HG03565 (cell line): ENCODE measurements around the gene OR52K2.
"Not testable (repeated sequence)": the region's sequence is repeated elsewhere in the genome, so short reads cannot be mapped to it uniquely, and the experiment has no call there.

ENCODE experiments used
- ATAC-seq: cut with Tn5 transposase; IDR thresholded peaks from one replicate; pipeline ENCODE4 v1.9.1; 2021; ENCODE audit warnings: mild to moderate bottlenecking, moderate library complexity; ENCODE audit not compliant: unreplicated experiment

OR52K2 gene

DNA sequence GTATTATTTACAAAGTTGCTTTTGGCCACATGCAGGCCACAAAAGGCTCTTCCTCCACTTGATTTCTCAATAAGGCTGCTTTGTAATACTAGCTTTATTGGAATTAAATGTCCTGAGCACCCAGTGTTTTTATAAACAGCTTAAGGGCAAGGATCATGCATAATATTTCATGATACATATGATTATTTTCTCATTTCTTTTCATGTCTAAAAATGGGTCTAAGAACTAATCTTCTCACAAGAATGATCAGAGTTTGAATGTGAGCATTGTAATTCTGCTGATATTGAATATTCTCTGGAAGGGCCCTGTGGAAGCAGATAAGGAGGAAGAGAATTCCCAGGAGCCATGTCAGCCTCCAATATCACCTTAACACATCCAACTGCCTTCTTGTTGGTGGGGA is at the start of gene OR52K2:
TSS of gene OR52K2 (plus strand) at position 301 of the 400 bp plus-strand sequence. CDS start at position 346, 45 bp downstream.
- ATAC-seq: no peak

GRCh38 chr11:4406206-4406605 is 42.9 kb upstream of the OR52K2 start:
- not testable (repeated sequence) for ATAC-seq

DNA sequence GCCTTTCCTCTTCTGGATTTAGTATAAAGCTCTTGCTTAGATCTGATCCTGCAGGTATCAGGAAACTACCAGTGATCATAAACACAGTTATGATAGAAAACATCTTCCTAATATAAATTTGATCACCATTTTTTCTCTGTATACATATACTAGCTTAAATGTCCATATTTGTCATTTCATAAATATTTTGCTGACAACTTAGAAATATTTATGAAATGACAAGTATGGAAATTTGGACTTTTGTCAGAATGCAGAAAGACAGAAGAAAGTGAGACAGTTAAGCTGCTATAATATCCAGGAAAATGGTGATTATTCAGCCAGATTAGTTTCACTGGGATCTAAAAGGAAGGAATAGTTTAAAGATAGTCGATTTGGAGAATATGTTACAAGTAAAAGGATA is 32.8 kb upstream of the OR52K2 start:
- no peak for ATAC-seq

DNA sequence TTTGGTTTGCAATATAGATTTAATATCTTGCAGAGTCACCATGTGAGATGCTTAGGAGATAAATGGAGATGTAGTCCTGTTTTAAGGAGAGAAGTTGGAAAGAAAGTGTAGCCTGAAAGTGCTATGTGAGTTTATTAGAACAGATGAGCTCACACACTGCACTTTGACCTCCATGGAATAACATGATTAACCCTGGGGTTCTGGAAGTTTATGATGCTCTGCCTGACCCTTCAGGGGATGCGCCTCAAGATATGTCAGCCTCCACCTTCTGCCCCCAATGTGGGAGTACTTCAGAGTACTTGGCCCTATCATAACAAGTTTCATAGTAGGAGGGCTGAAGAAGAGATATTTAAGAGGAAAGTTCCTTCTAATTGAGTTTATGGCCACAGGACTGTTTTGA is 32.3 kb upstream of the OR52K2 start:
- no peak for ATAC-seq

DNA sequence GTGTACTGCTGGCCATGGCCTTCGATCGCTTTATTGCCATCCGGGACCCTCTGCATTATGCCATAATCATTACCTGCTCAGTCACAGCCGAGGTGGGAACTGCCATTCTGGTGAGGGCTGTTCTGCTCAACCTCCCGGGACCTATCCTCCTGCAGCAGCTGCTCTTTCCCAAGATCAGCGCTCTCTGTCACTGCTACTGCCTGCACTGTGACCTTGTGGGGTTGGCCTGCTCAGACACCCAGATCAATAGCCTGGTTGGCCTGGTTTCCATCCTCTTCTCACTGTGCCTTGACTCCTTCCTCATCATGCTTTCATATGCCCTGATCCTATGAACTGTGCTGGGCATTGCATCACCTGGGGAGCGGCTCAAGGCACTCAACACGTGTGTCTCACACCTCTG is 30.7 kb upstream of the OR52K2 start:
- no peak for ATAC-seq

- ATAC-seq: no peak
These were observed 19.0 kb upstream of the OR52K2 start for GRCh38 chr11:4430051-4430450.

DNA sequence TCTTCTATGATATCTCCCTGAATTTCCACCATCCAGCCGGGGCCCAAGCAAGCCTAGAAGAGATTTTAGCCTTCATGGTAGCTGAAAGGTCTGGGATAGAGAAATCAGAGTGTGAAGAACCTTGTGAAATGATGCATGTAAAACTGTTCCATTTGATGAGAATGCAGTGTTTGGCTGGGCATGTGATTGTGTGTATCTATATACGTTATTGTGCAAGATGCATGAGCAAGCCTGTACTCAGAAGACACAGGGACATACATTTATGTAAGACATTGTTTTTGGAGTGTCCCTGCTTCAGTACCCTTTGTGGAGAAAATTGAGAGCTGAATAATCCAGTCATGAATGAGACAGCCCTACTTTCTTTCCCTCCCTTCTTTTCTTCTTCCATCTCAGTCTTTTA is 15.2 kb upstream of the OR52K2 start:
- ATAC-seq: no peak

DNA sequence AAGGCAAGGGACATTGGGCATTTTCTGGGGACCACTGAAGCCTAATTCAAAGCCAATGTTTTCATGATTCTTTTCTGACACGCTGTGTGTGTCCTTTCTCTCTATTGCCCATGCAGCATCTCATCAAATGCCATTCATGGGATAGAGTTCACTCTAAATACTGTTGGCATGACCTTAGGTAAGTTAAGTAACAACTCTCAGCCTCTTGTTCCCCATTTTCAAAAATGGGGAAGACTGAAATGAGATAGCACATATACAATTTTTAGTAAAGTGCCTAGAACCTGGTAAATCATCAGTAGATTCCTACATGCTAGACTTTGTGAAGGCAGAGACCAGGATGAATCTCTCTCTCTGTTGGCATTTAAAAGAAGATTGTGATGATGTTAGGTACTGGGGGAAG is 12.7 kb upstream of the OR52K2 start:
- ATAC-seq: no peak

DNA sequence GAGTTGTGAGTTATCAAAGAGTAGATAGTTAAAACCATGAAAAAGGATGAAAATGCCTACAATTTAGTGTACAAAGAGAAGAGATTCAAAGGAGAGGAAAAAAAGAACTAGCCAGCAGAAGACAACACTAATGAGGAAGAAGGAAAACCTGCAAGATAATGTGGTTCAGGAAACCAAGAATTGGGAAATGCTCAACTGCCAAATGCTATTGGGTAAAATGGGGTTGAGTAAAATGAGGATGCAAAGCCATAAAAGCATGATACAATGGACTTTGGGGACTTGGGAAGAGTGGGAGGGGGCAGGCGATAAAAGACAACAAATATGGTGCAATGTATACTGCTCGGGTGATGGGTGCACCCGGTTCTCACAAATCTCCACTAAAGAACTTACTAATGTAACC is 7.6 kb upstream of the OR52K2 start:
- ATAC-seq: no peak

GRCh38 chr11:4443232-4443891 is 5.7 kb upstream of the OR52K2 start:
- ATAC-seq: no peak

DNA sequence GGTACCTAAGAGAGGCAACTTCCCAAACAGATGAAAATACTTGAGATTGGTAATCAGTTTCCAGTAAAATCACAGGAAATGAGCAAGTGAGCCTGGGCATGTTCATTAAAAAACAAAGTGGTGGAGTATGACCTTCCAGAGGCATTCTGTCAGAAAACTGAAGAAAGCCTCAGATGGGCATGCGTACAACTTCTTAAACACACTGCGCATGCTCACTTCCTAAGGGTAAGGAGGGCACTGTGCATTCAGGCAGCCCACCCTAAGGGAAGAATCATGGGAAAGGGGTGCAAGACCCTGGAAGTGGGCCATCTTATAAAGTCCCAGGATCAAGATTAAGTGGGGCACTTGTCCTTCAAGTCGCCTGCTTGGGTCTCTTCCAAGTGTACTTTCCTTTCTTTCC is 4.0 kb downstream of the OR52K2 start:
- ATAC-seq: no peak

DNA sequence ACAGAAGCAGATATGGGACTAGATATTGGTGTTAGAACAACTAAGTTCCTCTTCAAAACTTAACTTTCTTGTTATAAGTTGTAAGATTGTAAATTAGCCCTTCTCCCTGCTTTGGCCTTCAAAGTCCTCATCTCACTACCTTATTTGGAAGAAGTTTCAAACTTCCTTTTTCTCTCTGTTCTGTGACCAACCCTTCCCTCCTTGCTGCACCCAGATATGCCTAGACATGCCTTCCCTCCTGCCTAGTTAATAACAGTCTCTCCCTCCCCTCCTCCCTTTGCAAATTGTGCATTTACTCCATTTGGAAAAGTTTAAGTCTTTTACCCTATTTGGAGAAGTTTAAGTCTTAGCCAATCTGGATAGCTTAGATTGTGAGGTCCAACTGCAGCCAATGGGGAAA is 4.9 kb downstream of the OR52K2 start:
- no peak for ATAC-seq

GRCh38 chr11:4455419-4455818 is 6.3 kb downstream of the OR52K2 start:
- ATAC-seq: no peak

DNA sequence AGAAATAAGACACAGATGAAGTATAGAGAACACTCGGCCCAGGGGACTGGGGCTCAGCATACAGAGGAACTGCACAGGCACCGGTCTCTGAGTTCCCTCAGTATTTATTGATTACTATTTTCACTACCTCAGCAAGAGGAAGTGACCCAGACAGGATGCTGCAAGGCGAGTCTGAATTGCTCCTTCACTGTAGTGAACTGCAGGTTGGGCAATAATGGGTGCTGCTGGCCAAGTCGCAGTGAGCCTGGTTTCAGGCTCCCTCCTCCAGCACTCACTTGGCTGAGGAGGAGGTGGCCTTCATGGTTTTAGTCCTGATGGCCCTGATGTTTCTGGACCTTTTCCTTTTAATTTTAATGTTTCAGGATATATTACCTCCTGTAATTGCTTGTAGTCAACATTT is 10.4 kb downstream of the OR52K2 start:
- ATAC-seq: peak; percentile 54

GRCh38 chr11:4460151-4460550 is 11.1 kb downstream of the OR52K2 start:
- no peak for ATAC-seq

DNA sequence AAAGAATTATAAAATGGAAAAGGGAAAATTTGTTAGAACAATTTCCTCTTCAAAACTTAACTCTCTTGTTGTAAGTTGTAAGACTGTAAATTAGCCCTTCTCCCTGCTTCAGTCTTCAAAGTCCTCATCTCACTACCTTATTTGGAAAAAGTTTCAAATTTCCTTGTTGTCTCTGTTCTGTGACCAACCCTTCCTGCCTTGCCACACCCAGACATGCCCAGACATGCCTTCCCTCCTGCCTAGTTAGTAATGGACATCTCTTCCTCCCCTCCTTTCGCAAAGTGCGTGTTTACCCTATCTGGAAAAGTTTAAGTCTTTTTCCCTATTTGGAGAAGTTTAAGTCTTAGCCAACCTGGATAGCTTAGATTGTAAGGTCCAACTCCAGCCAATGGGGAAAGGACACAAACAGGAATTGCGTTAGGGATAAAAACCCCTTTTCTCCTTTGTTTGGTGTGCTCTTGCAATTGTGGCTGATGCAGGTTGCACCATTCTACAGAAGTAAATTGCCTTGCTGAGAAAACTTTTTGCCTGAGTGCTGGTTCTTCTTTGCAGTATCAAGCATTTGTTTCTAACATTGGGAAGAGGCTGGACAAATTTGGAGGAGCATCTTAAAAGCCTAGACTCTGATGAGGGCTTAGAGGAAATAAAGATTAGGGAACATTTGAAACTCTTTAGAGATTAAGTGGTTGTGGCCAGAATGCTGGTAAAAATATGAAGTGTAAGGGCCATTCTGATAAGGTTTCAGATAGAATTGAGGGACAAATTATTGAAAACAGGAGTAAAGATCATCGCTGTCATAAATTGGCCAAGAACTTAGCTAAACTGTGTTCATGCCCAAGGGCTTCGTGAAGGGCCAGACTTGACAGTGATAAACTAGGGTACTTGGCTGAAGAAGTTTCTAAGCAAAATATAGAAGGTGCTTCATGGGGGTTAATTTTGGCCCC is 15.4 kb downstream of the OR52K2 start:
- ATAC-seq: no peak

DNA sequence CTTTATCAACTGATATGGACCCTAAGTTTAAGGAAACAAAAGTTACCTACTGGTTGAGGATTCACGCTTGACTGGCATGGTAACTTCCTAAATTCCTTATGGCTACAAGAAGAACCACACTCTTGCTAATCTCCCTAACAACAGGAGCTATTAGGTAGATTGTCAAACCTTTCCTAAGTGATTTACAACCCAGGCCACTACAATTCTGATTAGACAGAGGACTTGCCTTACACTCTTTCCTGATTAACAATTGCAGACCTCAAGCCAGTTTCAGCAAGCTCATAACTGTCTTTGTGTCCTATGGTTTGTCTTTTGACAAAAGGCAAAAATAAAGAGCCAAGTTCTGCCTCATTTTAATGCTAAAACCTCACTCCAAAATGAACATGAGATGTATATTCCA is 16.3 kb downstream of the OR52K2 start:
- no peak for ATAC-seq

GRCh38 chr11:4466131-4466870 is 17.2 kb downstream of the OR52K2 start:
- no peak for ATAC-seq

DNA sequence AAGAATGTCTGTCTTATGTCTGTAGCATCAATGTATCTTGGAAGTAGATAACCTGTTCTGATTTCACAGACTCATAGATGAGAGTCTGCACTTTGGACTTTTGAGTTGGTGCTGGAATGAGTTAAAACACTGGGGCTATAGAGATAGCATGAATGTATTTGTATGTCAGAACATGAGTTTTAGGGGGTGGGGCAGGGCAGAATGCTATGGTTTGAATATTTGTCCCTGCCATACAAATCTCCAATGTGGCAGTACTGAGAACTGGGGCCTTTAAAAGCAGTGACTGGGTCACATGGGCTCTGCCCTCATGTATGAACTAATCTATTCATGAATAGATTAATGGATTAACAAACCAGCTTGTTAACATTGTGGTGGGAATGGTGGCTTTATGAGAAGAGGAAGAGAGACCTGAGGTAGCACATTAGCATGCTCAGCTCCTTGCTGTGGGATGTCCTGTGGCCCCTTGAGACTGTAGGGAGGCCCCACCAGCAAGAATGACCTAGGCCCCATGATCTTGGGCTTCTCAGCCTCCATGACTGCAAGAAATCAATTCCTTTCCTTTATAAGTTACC is 17.9 kb downstream of the OR52K2 start:
- no peak for ATAC-seq

- no peak for ATAC-seq
These were observed 18.9 kb downstream of the OR52K2 start for GRCh38 chr11:4467811-4468606.
